Measurements from ENCODE around the gene SPHKAP.

SPHKAP gene

GRCh38 chr2:227990937-227991336 lies 190.6 kb downstream of the SPHKAP start:
- H3K4me3 ChIP-seq: no peak overlapping the region
- H3K27me3 ChIP-seq: no peaks in the 10 kb centered on the region
- intact Hi-C loops (cut with DNase I; ENCODE audit: low total_unique reads): no loop called here
- no peaks in the 10 kb centered on the region for H3K9me3 ChIP-seq
- no peak overlapping the region for H3K27ac ChIP-seq
- no peaks in the 10 kb centered on the region for H3K36me3 ChIP-seq
- no peak for TF ChIP-seq CTCF (IDR thresholded peaks at IDR 0.05)
- no peaks in the 10 kb centered on the region for H3K4me1 ChIP-seq
- DNase-seq: no peak

DNA sequence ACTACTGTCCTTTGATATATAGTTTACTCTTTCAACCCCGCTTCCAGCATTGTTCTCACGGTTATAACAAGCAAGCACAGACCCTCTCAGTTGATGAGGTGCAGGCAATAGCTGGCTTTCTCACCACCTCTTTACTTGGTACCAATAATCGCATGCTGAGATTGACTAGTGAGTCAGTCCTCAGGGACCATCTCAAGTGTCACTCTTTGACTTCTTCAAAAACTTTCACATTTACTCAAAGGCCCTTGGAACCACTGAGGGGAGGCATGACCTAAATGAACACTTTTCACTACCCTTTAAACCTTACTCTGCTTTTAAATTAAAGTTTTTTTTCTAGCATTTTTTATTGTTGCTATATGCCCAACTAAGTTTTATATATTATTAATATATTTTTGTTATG lies 208.2 kb downstream of the SPHKAP start:
- no peaks in the 10 kb centered on the region for H3K9me3 ChIP-seq
- H3K27ac ChIP-seq: no peak overlapping the region
- DNase-seq: no peak
- no peaks in the 10 kb centered on the region for H3K4me1 ChIP-seq
- H3K4me3 ChIP-seq: no peak overlapping the region
- no peaks in the 10 kb centered on the region for H3K27me3 ChIP-seq
- intact Hi-C loops (cut with DNase I; ENCODE audit: low total_unique reads): no loop called here
- no peak for TF ChIP-seq CTCF (IDR thresholded peaks at IDR 0.05)
- no peaks in the 10 kb centered on the region for H3K36me3 ChIP-seq

GRCh38 chr2:227971619-227972230 lies 209.8 kb downstream of the SPHKAP start:
- Histone ChIP-seq H3K27ac (no peak overlapping the region), H3K36me3 (no peaks in the 10 kb centered on the region), H3K4me1 (no peaks in the 10 kb centered on the region), H3K4me3 (no peak overlapping the region), H3K9me3 (no peaks in the 10 kb centered on the region), H3K27me3 (no peaks in the 10 kb centered on the region)
- TF ChIP-seq CTCF (IDR thresholded peaks at IDR 0.05): no peak
- no peak for DNase-seq
- intact Hi-C loops (cut with DNase I; ENCODE audit: low total_unique reads): no loop called here

DNA sequence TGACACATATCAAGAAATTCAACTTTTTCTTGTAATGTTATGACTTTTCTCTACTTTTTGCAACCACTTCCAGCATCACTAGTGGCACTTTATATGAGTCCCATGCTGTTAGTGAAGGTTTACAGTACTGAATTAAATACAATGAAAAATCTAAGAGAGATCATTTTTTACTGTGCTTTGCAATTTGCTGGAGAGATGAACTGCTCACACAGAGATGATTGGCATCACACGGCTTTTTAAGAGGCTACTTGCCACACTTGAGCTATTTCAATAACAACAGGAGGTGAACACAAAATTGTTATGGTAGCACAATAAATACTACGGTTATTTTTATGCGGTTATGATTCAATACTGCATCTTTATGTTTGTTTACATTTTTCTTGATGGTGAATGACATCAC lies 221.2 kb downstream of the SPHKAP start:
- intact Hi-C loops (cut with DNase I; ENCODE audit: low total_unique reads): no loop called here
- Histone ChIP-seq H3K9me3 (no peaks in the 10 kb centered on the region), H3K27me3 (no peaks in the 10 kb centered on the region), H3K36me3 (no peaks in the 10 kb centered on the region), H3K27ac (no peak overlapping the region), H3K4me1 (no peaks in the 10 kb centered on the region), H3K4me3 (no peak overlapping the region)
- DNase-seq: no peak
- TF ChIP-seq CTCF (IDR thresholded peaks at IDR 0.05): no peak

DNA sequence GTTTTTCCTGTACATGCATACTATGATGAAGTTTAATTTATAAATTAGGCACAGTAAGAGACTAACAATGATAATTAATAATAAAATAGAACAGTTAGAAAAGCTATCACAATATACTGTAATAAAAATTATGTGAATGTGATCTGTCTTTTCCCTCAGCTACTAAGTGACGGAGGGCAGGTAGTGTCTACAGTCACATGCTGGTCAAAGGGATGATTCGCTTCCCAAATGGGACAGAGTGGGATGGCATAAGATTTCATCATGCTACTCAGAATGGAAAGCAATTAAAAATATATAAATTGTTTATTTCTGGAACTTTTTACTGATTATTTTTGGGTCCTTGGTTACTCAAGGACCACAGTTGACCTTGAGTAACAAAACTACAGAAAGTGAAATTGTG lies 238.5 kb downstream of the SPHKAP start:
- no peak for DNase-seq
- H3K4me3 ChIP-seq: no peak overlapping the region
- H3K4me1 ChIP-seq: no peaks in the 10 kb centered on the region
- no peak for TF ChIP-seq CTCF (IDR thresholded peaks at IDR 0.05)
- no peaks in the 10 kb centered on the region for H3K27me3 ChIP-seq
- peaks cover 0 to 3% (median 0%) of the 10 kb centered on the region in 3 donors for H3K9me3 ChIP-seq
- H3K36me3 ChIP-seq: no peaks in the 10 kb centered on the region
- intact Hi-C loops (cut with DNase I; ENCODE audit: low total_unique reads): no loop called here
- no peak overlapping the region for H3K27ac ChIP-seq

- no peak for DNase-seq
- intact Hi-C loops (cut with DNase I; ENCODE audit: low total_unique reads): no loop called here
Observed at GRCh38 chr2:227942021-227942420, 239.5 kb downstream of the SPHKAP start.

More at GRCh38 chr2:227942021-227942420, 239.5 kb downstream of the SPHKAP start:
- Histone ChIP-seq H3K27ac (no peak overlapping the region), H3K9me3 (peaks cover 0 to 3% (median 0%) of the 10 kb centered on the region in 3 donors), H3K27me3 (peaks cover 0 to 5% of the 10 kb centered on the region in 2 donors), H3K4me1 (no peaks in the 10 kb centered on the region), H3K4me3 (no peak overlapping the region), H3K36me3 (no peaks in the 10 kb centered on the region)
- TF ChIP-seq CTCF (IDR thresholded peaks at IDR 0.05): no peak

Data from tibial artery (tissue), 4 donors.